KMS-11 (cell line): Measurements from ENCODE around the gene NGB.

Experiments used
- H2AFZ ChIP-seq: fragments of 200-600 bp; sonication (generic); 2 replicates; pipeline ENCODE4 v1.6.1; 2016; ENCODE audit warnings: antibody characterized with exemption, mixed run types, low read depth
- H3K27ac ChIP-seq: fragments of 200-600 bp; sonication (generic); 2 replicates; pipeline ENCODE4 v1.6.1; 2016; ENCODE audit warnings: mild to moderate bottlenecking, mixed run types
- H3K27me3 ChIP-seq: fragments of 200-600 bp; sonication (generic); 2 replicates; pipeline ENCODE4 v1.6.1; 2017; ENCODE audit warnings: mild to moderate bottlenecking, low read depth, mixed run types, moderate library complexity; ENCODE audit not compliant: insufficient read depth
- H3K36me3 ChIP-seq: fragments of 200-600 bp; sonication (generic); 2 replicates; pipeline ENCODE4 v1.6.1; 2017; ENCODE audit warnings: mild to moderate bottlenecking, mixed run types; ENCODE audit not compliant: insufficient read depth
- H3K4me1 ChIP-seq: fragments of 200-600 bp; sonication (generic); 2 replicates; pipeline ENCODE4 v1.6.1; 2016; ENCODE audit warnings: mild to moderate bottlenecking, low read depth, mixed run types; ENCODE audit not compliant: poor library complexity, severe bottlenecking
- H3K4me2 ChIP-seq: fragments of 200-600 bp; sonication (generic); 2 replicates; pipeline ENCODE4 v1.7.0; 2016; ENCODE audit warnings: mild to moderate bottlenecking, mixed run types
- H3K4me3 ChIP-seq: fragments of 200-600 bp; sonication (generic); IDR thresholded peaks from 2 replicates; pipeline ENCODE4 v1.6.1; 2017; ENCODE audit warnings: low read depth, low read length, mixed read lengths; ENCODE audit not compliant: insufficient read depth
- H3K79me2 ChIP-seq: fragments of 200-600 bp; sonication (generic); 2 replicates; pipeline ENCODE4 v1.6.1; 2016; ENCODE audit warnings: low read depth, mixed run types; ENCODE audit not compliant: insufficient read depth
- H3K9ac ChIP-seq: fragments of 200-600 bp; sonication (generic); 2 replicates; pipeline ENCODE4 v1.6.1; 2016; ENCODE audit warnings: mild to moderate bottlenecking, mixed run types
- H4K20me1 ChIP-seq: fragments of 200-600 bp; sonication (generic); 2 replicates; pipeline ENCODE4 v1.6.1; 2016; ENCODE audit warnings: mild to moderate bottlenecking, mixed run types; ENCODE audit not compliant: insufficient read depth
- TF ChIP-seq, protein P1 (sequence below): fragments of 200-600 bp; sonication (generic); conservative IDR thresholded peaks from 2 replicates; pipeline ENCODE4 v1.6.1; 2017; ENCODE audit warnings: low read depth, mild to moderate bottlenecking, antibody characterized with exemption, low read length, moderate library complexity, mixed read lengths

The NGB gene

DNA sequence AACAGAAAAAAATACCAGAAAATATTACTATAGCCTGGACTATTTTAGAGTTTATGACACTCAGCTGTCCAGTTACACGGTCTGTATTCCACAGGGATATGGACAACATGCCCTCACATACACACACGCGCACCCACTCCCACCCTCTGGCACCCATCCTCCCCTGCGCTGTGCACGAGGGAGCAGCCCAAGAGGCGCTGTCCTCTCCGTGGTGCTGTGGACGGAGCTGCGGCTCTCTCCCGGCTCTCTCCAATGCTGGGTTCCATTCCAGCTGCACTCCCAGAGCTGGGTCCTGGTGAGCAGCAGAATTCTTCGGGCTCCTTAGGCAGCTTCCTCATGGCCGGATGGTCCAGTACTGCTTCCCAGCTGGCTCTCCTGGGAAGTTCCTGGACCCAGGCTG, 6.0 kb upstream of the NGB start:
- Histone ChIP-seq H3K27me3 (no peaks in the 10 kb centered on the region), H3K4me2 (no peak overlapping the region), H3K4me1 (no peaks in the 10 kb centered on the region), H3K9ac (no peak overlapping the region), H3K27ac (no peak overlapping the region), H2AFZ (no peak overlapping the region), H3K36me3 (no peaks in the 10 kb centered on the region), H3K4me3 (no peak overlapping the region), H3K79me2 (no peaks in the 10 kb centered on the region), H4K20me1 (no peaks in the 10 kb centered on the region)
- TF ChIP-seq, protein P1, sequence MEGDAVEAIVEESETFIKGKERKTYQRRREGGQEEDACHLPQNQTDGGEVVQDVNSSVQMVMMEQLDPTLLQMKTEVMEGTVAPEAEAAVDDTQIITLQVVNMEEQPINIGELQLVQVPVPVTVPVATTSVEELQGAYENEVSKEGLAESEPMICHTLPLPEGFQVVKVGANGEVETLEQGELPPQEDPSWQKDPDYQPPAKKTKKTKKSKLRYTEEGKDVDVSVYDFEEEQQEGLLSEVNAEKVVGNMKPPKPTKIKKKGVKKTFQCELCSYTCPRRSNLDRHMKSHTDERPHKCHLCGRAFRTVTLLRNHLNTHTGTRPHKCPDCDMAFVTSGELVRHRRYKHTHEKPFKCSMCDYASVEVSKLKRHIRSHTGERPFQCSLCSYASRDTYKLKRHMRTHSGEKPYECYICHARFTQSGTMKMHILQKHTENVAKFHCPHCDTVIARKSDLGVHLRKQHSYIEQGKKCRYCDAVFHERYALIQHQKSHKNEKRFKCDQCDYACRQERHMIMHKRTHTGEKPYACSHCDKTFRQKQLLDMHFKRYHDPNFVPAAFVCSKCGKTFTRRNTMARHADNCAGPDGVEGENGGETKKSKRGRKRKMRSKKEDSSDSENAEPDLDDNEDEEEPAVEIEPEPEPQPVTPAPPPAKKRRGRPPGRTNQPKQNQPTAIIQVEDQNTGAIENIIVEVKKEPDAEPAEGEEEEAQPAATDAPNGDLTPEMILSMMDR = no peak

DNA sequence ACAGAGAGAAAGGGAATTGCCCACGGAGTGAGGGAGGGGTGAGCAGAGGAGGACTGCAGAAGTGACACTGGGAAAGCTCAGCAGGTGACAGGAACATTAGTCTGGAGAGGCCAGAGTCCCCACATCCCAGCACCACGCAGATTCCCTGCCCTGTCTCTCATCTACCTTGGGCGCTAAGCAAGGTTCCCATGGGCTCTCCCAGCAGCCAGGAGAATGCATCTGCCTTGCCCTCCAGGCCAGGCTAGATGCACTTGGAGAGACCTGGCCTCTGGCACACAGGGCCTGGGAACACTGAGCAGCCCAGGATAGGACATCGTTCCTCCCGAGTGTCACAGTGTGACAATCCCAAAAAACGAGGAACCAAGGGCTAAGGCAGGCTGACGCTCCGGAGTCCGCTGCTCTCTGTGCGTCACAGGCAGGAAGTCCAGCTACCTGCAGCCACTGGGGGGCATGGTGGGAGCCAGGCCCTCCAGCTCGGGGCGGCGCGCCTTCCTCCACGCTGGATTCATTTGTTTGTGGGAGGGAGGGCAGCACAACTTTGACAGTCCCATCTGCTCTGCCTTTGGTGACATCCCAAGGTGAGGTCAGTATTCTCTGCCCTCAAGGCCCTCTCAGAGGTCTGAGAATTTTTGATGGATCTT, 5.4 kb upstream of the NGB start:
- no peak overlapping the region for H3K4me3 ChIP-seq
- TF ChIP-seq, protein P1 = no peak
- H3K36me3 ChIP-seq = no peaks in the 10 kb centered on the region
- H3K9ac ChIP-seq = no peak overlapping the region
- H3K27ac ChIP-seq = no peak overlapping the region
- H3K4me1 ChIP-seq = no peaks in the 10 kb centered on the region
- no peak overlapping the region for H3K4me2 ChIP-seq
- no peak overlapping the region for H2AFZ ChIP-seq
- H3K27me3 ChIP-seq = no peaks in the 10 kb centered on the region
- no peaks in the 10 kb centered on the region for H3K79me2 ChIP-seq
- no peaks in the 10 kb centered on the region for H4K20me1 ChIP-seq

DNA sequence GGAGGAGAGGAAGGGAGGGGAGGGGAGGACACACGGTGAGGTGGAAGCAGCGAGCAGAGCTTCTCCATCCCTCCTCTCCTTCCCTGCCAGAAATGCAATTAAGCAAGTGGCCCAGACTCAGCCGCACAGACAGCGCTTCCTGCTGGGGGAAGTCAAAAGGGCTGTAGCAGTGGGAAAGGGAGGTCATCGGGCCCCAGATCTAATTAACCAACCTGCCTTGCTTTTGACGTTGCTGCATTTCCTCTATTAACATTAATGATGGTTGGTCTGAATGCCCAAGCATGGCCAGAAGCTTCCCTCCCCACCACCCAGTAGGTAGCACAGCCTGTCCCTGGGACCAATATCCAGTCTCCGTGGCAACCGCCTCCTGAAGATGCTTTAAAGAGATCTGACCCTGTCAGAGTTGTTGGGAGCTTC, 4.6 kb upstream of the NGB start:
- H3K4me2 ChIP-seq = no peak overlapping the region
- TF ChIP-seq, protein P1 = no peak
- H3K79me2 ChIP-seq = no peaks in the 10 kb centered on the region
- H3K9ac ChIP-seq = no peak overlapping the region
- no peak overlapping the region for H3K27ac ChIP-seq
- H3K4me1 ChIP-seq = no peaks in the 10 kb centered on the region
- H3K4me3 ChIP-seq = no peak overlapping the region
- no peak overlapping the region for H2AFZ ChIP-seq
- H4K20me1 ChIP-seq = no peaks in the 10 kb centered on the region
- H3K27me3 ChIP-seq = no peaks in the 10 kb centered on the region
- no peaks in the 10 kb centered on the region for H3K36me3 ChIP-seq

DNA sequence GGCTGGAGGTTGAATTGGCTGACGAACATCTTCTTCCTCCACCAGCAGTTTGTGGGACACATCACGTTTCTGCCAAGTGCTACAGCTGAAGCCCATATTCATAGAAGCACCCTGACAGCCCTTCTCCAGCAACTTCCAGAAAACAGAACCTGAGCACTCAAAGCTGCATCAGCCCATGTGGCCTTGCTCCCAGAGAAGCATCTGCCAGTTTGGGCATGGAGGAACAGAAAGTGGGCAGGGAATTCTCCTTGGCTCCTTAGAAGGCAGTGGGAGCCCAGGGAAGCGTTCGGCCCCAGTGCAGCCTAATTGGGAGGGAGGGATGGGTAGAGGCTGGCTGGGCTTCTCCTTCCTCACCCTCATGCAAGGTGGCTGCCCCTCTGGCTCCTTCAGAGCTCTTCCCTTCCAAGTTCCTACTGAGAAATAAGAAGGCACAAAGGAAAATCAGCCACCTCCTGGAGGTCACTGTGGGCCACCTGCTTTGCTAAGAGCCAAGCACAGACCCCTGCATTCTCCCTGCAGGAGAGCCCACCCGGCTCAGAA, 4.1 kb upstream of the NGB start:
- no peak overlapping the region for H3K4me3 ChIP-seq
- TF ChIP-seq, protein P1 = no peak
- no peak overlapping the region for H3K4me2 ChIP-seq
- no peaks in the 10 kb centered on the region for H3K27me3 ChIP-seq
- no peaks in the 10 kb centered on the region for H4K20me1 ChIP-seq
- no peaks in the 10 kb centered on the region for H3K4me1 ChIP-seq
- H3K9ac ChIP-seq = no peak overlapping the region
- no peak overlapping the region for H3K27ac ChIP-seq
- H3K79me2 ChIP-seq = no peaks in the 10 kb centered on the region
- H2AFZ ChIP-seq = no peak overlapping the region
- H3K36me3 ChIP-seq = no peaks in the 10 kb centered on the region
